ENCODE data around the gene DENND1A. TPM values are rescaled to one million over a fixed set of nuclear protein-coding genes. Genes with fewer than 3 reads are reported as not detected.
"Not testable (repeated sequence)": the region's sequence is repeated elsewhere in the genome, so short reads cannot be mapped to it uniquely, and the experiment has no call there.

Gene DENND1A
- total RNA-seq, 1 donor from 2014 or later: 24.4 TPM

DNA sequence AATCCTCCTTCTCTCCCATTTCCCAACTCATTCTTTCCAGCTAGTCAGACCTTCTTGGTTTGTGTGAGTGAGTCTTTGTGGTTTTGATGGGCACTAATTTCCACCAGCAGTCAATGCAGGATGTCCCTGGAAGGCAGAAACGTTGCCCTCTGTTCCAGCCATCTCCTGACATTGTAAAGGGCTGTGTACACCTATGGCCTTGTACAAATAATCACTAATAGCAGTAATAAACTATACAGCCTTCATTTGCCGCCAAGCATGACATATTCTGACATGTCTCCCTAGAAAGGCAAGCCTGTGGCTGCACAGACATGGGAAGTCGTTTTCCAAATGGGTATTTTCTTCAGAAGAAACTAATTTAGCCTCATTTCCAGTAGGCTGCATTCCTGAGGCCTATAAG, 18.4 kb upstream of the DENND1A start:
- DNase-seq (ENCODE audit: low spot score): no peak

DNA sequence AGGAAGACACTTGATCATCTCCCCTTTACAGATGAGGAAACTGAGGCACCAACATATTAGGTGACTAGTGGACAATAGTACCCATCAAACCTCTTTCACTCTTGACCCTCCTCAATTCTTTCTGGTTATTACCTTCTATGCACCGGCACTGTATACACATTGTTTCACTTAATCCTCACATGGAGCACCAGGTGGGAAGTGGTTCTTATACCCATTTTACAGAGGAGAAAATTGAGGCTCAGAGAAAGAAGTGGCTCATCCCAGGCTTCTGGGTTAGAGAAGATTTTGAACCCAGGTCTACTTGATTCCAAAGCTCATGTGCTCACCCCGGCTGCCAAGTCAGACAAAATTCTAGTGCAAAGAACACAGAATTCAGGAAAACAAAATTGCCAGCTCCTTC, 17.4 kb upstream of the DENND1A start:
- no peak for DNase-seq (ENCODE audit: low spot score)

DNA sequence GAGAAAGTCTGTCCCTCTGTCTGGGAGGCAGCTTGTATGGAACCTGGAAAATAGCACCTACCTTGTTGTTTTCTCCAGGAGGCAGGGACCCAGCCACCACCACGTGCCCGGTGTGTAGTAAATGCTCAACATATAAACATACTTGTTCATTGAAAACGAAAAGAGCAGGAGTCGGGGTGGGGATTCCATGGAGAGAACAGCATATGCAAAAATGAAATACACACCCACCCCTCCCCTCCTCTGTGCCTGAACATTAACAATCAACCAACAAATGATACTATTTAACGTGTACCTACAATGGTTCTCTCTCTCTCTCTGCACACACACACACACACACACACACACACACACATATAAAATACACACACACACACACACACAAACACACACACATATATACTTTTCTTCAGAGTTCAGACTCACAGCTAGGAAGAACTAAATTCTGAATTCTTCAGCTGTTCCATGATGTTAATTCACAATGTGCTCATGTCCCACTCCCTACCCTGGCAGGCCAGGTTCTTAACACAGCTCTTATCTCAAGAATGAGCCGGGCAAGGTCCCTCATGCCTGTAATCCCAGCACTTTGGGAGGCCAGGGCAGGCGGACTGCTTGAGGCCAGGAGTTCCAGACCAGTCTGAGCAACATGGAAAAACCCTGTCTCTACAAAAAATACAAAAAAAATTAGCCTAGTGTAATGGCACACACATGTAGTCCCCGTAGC, 16.3 kb upstream of the DENND1A start:
- no peak for DNase-seq (ENCODE audit: low spot score)

DNA sequence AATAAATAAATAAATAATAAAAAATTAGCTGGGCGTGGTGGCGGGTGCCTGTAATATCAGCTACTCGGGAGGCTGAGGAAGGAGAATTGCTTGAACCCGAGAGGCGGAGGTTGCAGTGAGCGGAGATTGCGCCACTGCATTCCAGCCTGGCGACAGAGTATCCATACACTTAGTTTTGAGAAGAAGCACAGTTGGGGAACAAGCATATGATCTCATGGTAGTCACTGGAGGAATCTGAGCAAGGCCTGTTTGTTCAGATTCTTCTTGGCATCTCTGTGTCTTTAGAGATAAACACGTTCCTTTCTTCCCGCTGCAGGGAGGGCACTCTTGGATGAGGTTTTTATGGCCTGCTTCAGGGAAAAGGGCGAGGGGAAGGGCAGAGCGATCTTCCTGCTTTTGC, 15.6 kb upstream of the DENND1A start:
- no peak for DNase-seq (ENCODE audit: low spot score)

DNA sequence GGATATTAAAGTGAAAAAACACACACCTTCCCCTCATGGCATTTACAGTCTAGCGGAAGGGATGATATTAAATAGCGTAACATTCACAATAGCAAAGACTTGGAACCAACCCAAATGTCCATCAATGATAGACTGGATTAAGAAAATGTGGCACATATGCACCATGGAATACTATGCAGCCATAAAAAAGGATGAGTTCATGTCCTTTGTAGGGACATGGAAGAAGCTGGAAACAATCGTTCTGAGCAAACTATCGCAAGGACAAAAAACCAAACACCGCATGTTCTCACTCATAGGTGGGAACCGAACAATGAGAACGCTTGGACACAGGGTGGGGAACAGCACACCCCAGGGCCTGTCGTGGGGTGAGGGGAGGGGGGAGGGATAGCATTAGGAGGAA, 14.5 kb upstream of the DENND1A start:
- not testable (repeated sequence) for DNase-seq (ENCODE audit: low spot score)

DNA sequence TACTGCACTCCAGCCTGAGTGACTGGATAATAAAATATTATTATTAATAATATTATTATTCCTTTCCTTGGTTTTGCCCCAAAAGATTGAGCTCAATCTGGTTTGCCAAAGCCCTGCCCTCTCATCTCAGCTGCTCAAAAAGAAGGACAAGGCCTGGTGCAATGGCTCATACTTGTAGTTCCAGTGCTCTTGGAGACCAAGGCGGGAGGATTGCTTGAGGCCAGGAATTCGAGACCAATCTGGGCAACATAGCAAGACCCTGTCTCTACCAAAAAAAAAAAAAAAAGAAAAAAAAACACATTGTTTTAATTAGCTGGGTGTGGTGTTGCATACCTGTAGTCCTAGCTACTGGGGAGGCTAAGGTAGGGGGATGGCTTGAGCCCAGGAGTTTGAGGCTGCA, 13.7 kb upstream of the DENND1A start:
- no peak for DNase-seq (ENCODE audit: low spot score)

DNA sequence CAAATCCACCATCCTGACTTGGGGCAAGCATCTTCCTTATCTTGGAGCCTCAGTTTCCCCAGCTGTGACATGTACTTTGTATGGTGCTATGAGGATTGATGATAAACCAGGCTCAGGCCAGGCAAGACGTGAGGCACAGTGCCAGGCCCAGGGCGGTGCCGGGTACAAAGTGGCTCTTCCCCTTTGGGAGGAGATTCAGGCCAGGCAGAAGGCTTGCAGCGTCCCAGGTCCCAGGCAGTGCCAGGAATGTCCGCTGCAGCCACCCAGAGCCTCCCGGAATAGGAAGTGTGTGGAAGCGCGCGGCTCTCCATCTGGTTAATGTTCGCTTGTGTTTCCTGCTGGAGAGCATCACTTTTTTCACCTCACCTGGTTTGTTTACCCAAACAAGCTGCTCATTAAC, 12.6 kb upstream of the DENND1A start:
- no peak for DNase-seq (ENCODE audit: low spot score)

DNA sequence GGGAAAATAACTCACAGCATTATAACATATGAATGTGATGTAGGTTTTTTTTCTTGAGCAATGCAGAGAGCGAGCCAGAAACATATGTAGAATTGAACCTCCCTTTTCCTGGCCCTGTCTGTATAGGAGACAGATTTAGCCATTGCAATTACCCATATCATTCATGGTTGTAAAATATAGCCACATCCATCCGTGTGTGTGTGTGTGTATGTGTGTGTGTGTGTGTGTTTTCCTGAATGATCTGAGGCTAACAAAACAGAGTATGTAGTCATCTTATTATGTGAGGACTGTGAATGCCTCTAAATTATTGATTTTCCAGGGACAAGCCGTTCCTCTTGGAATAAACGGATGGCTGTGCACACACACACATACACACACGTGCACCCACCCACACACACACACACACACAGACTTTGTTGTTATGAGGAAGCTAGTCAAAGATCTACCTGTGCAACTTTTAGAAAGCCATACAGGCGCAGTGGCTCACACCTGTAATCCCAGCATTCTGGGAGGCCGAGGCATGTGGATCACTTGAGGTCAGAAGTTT, 11.7 kb upstream of the DENND1A start:
- DNase-seq (ENCODE audit: low spot score): no peak

DNA sequence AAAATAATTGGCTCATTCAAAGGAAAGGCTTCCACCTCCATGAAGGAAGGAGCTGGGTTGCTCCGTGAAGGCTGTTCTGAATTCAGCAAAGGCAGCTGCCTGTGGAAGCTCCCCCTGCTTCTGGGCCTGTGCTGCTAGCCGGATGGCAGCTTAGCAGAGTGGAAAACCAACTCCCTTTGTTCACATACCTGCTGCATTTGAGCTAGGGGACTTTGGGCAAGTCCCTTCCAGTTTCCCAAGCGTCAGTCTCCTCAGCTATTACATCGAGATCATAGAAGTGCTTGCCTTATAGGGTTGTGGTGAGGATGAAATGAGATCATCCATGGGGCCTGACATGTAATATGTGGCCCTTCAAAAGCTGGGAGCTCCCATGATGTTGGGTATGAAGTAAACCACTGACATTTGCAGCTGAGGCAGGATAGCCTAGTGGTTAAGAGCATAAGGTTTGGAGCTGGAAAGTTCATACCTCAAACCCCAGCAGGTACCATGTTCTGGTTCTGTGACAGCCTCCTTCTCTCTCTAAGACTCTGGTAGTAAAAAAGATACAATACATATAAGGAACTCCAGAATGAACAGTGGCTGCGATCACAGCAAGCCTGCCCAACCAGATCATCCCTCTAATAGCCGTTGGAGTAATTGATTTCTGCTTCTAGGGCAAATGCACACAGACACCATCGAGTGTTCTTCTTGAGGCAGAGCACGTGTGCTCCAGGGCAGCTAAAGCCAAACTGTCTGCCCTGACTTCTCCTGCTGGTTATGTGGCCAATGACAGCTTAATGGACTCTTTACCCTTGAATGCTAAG, 11.0 kb upstream of the DENND1A start:
- no peak for DNase-seq (ENCODE audit: low spot score)

DNA sequence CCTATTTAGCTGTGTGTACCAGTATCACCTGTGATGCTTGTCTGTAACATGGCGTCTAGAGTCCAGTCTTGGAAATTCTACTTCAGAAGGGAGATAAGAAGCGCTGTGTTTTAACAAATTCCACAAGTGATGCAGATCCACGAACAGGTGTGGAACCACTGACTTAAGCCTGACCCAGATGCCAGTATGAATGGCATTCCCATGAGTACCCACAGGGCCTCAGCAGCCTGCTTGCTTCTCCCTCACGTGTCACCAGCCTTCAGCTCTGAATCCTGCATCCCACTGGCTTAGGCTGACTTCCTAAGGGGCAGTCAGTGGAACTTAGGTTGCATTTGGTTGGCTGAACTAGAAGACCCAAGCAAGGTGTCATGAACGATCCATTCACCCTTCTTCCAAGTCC, 8.5 kb upstream of the DENND1A start:
- no peak for DNase-seq (ENCODE audit: low spot score)

DNA sequence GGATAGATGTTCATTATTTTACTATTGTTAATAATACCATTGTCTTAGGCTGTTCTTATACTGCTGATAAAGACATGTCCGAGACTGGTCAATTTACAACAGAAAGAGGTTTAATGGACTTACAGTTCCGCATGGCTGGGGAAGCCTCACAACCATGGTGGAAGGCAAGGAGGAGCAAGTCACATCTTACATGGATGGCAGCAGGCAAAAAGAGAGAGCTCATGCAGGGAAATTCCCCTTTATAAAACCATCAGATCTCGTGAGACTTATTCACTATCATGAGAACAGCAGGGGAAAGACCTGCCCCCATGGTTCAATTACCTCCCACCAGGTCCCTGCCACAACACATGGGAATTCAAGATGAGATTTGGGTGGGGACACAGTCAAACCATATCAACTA, 6.6 kb upstream of the DENND1A start:
- DNase-seq (ENCODE audit: low spot score): not testable (repeated sequence)

DNA sequence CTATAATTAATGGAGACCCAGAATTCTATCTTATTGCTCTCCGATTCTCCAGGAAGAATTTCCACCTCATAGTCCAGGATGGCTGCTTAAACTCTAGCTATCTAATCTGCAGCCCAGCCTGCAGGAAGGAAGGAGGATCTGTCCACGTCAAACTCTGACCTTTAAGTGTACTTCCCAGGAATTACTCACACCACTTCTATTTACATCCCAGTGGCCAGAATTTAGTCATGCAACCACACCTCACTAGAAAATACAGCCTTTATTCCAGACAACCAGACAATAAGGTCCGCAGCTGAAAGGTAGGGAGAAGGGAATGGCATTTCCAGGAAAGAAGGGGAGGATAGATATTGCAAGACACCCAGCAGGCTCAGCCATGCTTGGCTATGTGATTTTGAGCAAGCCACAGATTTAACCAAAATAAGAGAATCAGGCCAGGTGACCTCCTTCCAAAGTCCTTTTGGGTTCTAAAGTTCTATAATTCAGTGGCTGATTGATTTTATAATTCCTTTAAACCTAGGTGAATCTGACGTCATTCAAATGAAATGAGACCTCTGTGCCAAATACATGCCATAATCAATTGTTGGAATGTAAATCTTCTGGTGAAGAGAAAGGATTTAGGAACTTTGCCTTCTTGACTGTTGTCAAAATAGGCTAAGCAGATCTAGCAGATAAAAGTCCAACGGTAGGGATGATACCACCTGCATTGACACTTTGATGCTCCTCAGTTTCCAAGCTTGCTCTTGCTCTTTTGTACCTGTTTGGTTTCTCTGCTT, 3.7 kb upstream of the DENND1A start:
- DNase-seq (ENCODE audit: low spot score): no peak

DNA sequence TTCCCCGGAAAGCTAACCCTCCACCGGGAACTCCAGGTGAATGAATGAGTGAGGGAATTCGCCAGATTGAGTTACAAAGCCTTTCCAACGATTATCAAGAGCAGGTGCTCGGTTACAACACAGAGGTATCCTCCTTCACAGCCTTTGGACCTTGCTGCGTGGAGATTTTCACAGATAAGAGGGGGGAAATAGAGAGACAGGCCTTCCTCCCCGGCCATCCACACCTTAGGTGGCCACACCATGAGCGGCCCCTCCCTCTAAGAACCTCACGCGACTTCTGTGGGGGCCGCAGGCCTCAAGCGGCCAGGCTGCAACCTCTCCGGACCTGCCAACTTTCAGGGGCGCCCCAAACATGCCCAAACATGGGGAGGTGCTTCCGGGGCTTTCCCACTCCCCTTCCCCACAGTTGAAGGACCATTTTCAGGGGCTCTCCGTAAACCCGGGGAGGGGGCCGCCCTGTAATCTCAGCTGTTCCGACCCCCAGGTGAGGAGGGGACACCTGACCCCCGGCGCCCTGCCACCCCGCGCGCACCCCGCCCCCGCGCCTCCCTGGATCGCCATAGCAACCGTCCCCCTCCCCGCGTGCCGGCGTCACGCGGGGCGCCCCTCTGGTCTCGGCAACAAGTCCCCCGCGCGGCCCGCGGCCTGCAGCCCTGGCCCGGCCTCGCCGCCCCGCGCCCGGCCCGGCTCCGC, 603 bp downstream of the DENND1A start:
- peak; percentile 56 for DNase-seq (ENCODE audit: low spot score)

DNA sequence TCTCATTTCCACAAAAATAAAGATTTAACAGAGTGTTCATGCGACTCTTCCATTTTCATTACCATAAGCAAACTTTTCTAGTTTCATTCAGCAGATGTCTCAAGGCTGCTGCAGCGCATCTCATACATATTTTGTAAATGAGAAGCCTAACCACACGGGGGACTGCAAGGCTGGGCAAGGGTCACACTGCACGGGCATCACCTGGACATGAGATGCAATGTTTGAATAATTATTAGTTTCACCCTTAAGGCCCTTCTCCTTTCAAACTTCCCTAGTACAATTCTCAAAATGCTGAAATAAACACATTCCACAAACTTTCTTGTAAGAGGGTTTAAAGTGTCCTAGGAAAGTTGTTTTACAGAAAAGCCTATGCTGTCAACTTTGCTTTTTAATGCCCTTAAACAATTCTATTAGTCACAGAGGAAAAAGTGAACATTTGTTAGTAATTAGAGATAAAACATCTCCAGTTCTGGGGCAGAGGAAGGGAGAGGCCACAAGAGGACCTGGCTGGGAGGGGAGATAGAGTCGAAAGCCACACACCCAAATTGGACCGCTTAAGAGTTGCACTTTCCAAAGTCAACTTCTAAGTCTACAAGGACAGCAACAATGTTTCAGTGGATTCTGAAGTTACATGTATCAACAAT, 1.3 kb downstream of the DENND1A start:
- DNase-seq (ENCODE audit: low spot score): no peak

DNA sequence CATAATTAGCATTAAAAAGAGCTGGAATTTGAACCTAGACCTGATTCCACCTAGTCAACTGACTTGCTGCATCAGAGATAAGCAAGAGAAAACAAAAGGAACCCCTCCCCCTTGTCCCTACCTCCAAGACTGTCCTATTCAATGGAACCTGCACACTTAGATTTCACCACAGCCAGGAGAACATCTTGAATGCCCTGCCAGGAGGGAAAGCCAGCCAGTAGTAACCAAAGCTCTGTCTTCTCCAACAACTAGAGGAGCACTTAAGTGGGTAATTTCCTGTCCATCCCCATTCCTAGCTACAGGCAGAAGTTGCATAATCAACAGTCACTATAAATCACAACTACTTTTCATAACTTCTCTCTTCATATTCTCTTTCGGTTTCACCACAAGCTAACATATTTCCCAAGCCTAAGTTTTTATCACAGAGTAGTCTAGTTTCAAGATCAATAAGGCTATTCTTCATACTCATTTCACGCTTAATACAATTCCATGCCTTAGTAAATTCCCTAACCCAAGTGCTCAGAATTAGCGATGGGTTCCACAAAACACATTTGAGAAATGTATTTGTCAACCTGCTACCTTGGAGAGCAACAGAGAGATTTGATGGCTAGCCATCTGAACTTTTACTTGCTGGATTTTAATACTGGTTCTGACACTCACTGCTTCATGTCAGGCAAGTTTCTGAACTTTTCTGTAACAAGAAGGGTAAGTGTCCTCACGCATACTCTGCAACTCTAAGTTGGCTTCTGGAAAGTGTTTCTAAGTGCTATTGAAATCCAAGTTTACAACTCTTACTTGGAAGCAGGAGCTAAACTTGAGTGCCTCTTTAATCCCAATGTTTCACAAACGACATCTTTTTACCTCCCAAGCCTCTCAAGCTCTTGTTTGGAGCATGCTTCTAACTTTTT, 2.0 kb downstream of the DENND1A start:
- DNase-seq (ENCODE audit: low spot score): no peak

DNA sequence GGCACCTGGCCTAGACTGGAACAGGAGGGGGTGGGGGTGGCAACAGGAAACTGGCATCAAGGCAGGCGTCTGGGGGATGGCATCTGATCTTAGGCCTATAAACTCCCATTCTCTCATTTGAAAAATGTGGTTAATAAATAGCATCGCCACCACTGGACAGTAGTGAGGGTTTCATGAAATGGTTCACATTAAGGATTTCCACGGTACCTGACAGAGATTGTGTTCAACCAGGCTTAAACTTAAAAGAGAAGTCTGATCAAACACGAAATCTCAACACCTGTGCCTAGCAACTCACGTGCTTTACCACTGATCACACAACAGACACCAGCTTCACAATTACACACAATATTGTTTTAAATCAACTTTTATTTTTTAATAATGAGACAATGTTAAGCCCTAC, 3.0 kb downstream of the DENND1A start:
- DNase-seq (ENCODE audit: low spot score): no peak

DNA sequence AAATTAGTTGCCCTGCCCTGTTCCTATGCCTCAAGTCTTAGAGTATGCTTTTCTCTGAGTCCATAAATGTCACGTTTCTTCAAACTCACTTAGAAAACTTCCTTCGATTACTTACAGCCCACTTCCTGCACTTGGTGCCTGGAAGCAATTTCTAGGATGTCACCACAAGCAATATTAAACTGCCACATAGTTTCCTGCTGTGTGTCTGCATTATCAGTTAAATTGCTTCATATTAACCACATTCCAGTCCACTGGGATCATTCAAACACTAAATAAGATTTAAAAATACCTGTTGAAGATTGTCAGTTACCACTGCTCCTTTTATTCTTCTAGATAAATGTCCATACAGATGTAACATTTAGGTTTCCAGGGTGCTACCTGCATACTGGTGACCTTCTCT, 4.1 kb downstream of the DENND1A start:
- no peak for DNase-seq (ENCODE audit: low spot score)

DNA sequence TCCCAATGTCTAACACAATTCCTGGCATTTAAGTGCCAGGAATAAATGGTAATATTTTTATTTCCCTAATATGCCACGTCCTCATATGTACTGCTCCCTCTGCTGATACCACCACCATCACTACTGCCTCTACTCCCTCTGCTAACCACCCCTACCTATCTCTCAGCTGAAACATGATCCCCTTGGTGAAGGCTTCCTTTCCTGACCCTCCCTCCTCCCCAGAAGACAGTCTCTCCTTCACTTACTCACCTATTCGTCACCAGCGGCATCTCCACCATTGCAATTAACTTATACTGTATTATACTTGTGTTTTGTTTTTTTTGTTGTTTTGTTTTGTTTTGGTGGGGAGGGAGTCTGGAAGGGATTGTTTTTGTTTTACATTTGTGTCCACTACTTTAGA, 4.8 kb downstream of the DENND1A start:
- DNase-seq (ENCODE audit: low spot score): no peak

DNA sequence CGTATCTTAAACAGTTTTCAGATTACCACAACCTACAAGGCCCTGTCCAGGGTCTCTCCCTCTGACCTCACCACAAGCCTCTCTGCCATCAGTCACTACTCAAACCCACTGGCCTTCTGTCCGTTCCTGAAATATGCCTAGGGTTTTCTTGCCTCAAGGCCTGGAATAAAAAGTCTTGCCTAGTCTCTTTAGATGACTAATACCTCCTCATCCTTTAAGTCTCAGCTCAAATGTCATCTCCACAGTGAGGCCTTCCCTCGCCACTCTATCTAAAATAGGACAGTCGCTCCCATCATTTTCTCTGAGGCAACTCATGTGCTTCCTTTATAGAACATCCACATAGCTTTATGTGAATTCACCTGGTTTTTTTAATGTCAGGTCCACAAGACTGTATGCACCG, 5.2 kb downstream of the DENND1A start:
- DNase-seq (ENCODE audit: low spot score): no peak

DNA sequence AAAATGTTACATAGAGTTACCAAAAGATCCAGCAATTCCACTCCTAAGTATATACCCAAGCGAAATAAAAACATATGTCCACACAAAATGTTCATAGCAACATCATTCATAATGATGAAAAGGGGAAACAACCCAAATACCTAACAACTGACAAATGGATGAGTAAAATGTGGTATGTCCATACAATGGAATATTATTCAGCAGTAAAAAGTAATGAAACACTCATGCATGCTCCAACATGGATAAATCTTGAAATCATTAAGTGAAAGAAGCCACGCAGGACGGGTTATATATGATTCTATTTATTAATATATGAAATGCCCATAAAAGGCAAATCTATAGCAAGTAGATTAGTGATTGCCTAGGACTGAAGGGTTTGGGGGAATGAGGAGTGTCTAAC, 6.0 kb downstream of the DENND1A start:
- DNase-seq (ENCODE audit: low spot score): no peak
